ENCODE measurements around the gene CSGALNACT2. TPM values are rescaled to one million over a fixed set of nuclear protein-coding genes. Genes with fewer than 3 reads are reported as not detected.

The CSGALNACT2 gene
- 8.1 and 14.5 TPM in 2 replicates for total RNA-seq

GRCh38 chr10:43138021-43138756, at the start of gene CSGALNACT2:
TSS of gene CSGALNACT2 (plus strand) at chr10:43138445. CDS start at chr10:43155150, 16,705 bp downstream.

Other genes starting within 250 kb of the CSGALNACT2 start
- 0.21 and 1.2 TPM in 2 replicates for gene RET, start 61.4 kb upstream of the CSGALNACT2 start, total RNA-seq
- 22.9 and 25.6 TPM in 2 replicates for gene RASGEF1A, start 128.6 kb downstream of the CSGALNACT2 start, total RNA-seq
- not detected in 2 replicates for gene FXYD4, start 233.2 kb downstream of the CSGALNACT2 start, total RNA-seq

All from tracheal epithelial cell (primary cell).